K562 (cell line): ENCODE data around the gene PITRM1. TPM values are rescaled to one million over a fixed set of nuclear protein-coding genes. Genes with fewer than 3 reads are reported as not detected.

Source experiments
- BCOR ChIP-seq: fragments of 450-650 bp; IDR thresholded peaks from 2 replicates; pipeline ENCODE4 v1.6.1; 2016
- CCNT2 ChIP-seq: IDR thresholded peaks from 2 replicates; pipeline ENCODE4 v1.6.1; 2011; ENCODE audit warnings: borderline replicate concordance, low read depth, mild to moderate bottlenecking, moderate library complexity, mixed read lengths, low read length; ENCODE audit not compliant: insufficient read length; ENCODE audit errors: extremely low read depth
- CHCHD3 ChIP-seq: fragments of 250-450 bp; sonication (Bioruptor Pico); IDR thresholded peaks from 2 replicates; pipeline ENCODE4 v2.1.2; 2022; ENCODE audit warnings: mild to moderate bottlenecking
- DDX20 ChIP-seq: fragments of 450-650 bp; IDR thresholded peaks from 2 replicates; pipeline ENCODE4 v1.6.1; 2016; ENCODE audit warnings: missing genetic modification characterization, low read depth, mild to moderate bottlenecking, missing compliant biosample characterization, moderate library complexity
- EHMT2 ChIP-seq: fragments of 450-650 bp; IDR thresholded peaks from 2 replicates; pipeline ENCODE4 v1.6.1; 2018; ENCODE audit warnings: antibody characterized with exemption
- FOXA3 ChIP-seq, 2 experiments: fragments of 450-650 bp in 1 of 2; sonication (generic) in 1 of 2; formaldehyde crosslinking; IDR thresholded peaks in 1 of 2; conservative IDR thresholded peaks in 1 of 2; 2 replicates each; pipeline versions ENCODE4 v1.4.0 to v1.8.0; 2020 to 2022; ENCODE audit warnings: mild to moderate bottlenecking in 2 of 2, missing genetic modification reagents in 1 of 2
- GATAD2B ChIP-seq: fragments of 450-650 bp; IDR thresholded peaks from 2 replicates; pipeline ENCODE4 v1.6.1; 2017; ENCODE audit warnings: mild to moderate bottlenecking, borderline replicate concordance
- HMG20A ChIP-seq: fragments of 450-650 bp; formaldehyde crosslinking; conservative IDR thresholded peaks from 2 replicates; pipeline ENCODE4 v1.4.0; 2020; ENCODE audit warnings: mild to moderate bottlenecking, mixed read lengths
- HOXB6 ChIP-seq: fragments of 250-450 bp; sonication (Bioruptor Pico); IDR thresholded peaks from 2 replicates; pipeline ENCODE4 v1.5.1; 2022; ENCODE audit warnings: mild to moderate bottlenecking, borderline replicate concordance
- JUNB ChIP-seq: fragments of 450-650 bp; formaldehyde crosslinking; conservative IDR thresholded peaks from 2 replicates; pipeline ENCODE4 v1.4.0; 2020; ENCODE audit warnings: mild to moderate bottlenecking
- NFYB ChIP-seq: IDR thresholded peaks from 2 replicates; pipeline ENCODE4 v1.6.1; 2011; ENCODE audit warnings: mild to moderate bottlenecking, moderate library complexity; ENCODE audit not compliant: insufficient read length; ENCODE audit errors: extremely low read depth
- NR4A1 ChIP-seq, 2 experiments: fragments of 250-450 bp in 1 of 2; fragments of 450-650 bp in 1 of 2; sonication (Bioruptor Pico) in 1 of 2; IDR thresholded peaks; 2 replicates each; pipeline versions ENCODE4 v1.4.0 to v1.6.1; 2016 to 2020; ENCODE audit warnings: mild to moderate bottlenecking in 2 of 2, missing compliant biosample characterization in 1 of 2, missing genetic modification characterization in 1 of 2, moderate library complexity in 1 of 2
- TEAD4 ChIP-seq, 2 experiments: sonication (generic) in 1 of 2; formaldehyde crosslinking in 1 of 2; IDR thresholded peaks; 2 replicates each; pipeline versions ENCODE4 v1.6.1 to v1.8.0; 2012 to 2022; ENCODE audit warnings: borderline replicate concordance in 1 of 2, inconsistent platforms in 1 of 2, low read length in 1 of 2, mild to moderate bottlenecking in 1 of 2, missing genetic modification reagents in 1 of 2
- WHSC1 ChIP-seq: IDR thresholded peaks from one replicate; pipeline ENCODE4 v1.6.1; 2012; ENCODE audit warnings: low read length, control low read depth, inconsistent platforms
- ZNF277 ChIP-seq: fragments of 250-450 bp; sonication (Bioruptor Pico); IDR thresholded peaks from 2 replicates; pipeline ENCODE4 v1.8.0; 2022; ENCODE audit warnings: inconsistent platforms, mild to moderate bottlenecking, moderate library complexity, borderline replicate concordance
- ZNF79 ChIP-seq: fragments of 250-450 bp; sonication (Bioruptor Pico); IDR thresholded peaks from 2 replicates; pipeline ENCODE4 v1.4.0; 2020; ENCODE audit warnings: low read depth, mild to moderate bottlenecking, moderate library complexity
- polyA plus RNA-seq, 8 experiments: library from polyadenylated mRNA; depleted of rRNA in 4 of 8; stranded (reverse) in 5 of 8; unstranded in 3 of 8; fragments of >200 nt; fragmentation: Nextera tagmentation in 2 of 8; fragmentation: Illumina TruSeq in 1 of 8; extraction: Ambion mirVana in 2 of 8; extraction: Trizol in 1 of 8; gene quantifications; 2 replicates each; pipeline versions ENCODE4 v1.2.1 to v1.2.3, GENCODE V29; 2011 to 2014; ENCODE audit warnings: inconsistent platforms in 1 of 8, missing spikeins in 1 of 8
- total RNA-seq, 7 experiments: library from RNA; depleted of rRNA in 6 of 7; stranded (reverse); fragments of >200 nt in 6 of 7; fragmentation: Illumina TruSeq in 2 of 7; extraction: Trizol in 2 of 7; gene quantifications; 2 replicates each; pipeline versions ENCODE4 v1.2.1 to v1.2.3, GENCODE V29; 2011 to 2021; ENCODE audit warnings: low replicate concordance in 1 of 7
- TF ChIP-seq, protein P1 (sequence below): sonication (generic); formaldehyde crosslinking; IDR thresholded peaks from 2 replicates; pipeline ENCODE4 v1.8.1; 2022; ENCODE audit warnings: missing genetic modification reagents

The PITRM1 gene
- total and polyA plus RNA-seq, 9 of the 15 experiments (the other 6 are each of a cell fraction or from before 2014, with no cell fraction given), result 21.1 to 70.4 (median 39.7) TPM

DNA sequence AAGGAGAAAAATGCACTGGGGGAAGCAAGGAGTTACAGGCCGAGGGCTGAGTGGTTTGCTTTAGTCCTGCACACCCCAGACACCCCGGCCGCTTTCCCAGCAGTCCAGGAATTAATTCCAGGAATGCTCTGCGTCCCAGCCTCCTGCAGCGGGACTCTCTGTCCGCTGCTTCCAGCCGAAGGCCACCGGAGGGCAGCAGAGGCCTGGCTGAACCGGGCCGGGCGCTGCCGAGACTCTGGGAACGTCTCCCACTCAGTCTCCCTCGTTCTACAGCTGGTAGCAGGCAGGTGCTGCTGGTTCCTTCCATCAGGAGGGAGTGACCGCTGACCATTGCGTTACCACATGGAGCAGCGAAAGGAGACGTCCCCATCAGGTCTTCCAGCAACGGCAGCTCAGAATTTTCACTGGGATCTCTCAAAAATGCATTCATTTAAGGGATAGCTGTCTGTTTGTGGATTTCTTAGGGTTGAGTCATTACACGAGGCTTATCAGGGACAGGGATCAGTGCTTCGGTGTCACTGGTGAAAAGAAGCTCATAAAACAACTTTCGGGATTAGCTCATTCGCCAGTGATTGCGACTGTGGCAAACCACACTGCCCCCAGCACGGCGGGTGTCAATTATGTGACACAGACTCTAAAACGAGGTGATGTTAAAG is 24.9 kb upstream of the PITRM1 start (continued):
- no peak for TF ChIP-seq HMG20A (CRISPR knock-in tag)
- no peak for TF ChIP-seq WHSC1
- no peak for TF ChIP-seq GATAD2B
- TF ChIP-seq DDX20, result no peak
- TF ChIP-seq JUNB (CRISPR knock-in tag), result no peak
- no peak for TF ChIP-seq CCNT2
- no peak for TF ChIP-seq BCOR
- TF ChIP-seq NFYB, result no peak
- no peak for TF ChIP-seq CHCHD3 (CRISPR knock-in tag)
- TF ChIP-seq TEAD4 (IDR thresholded peaks at IDR 0.05; ENCODE audit: low read length), result no peak
- no peak for TF ChIP-seq TEAD4 (CRISPR knock-in tag; IDR thresholded peaks at IDR 0.05; ENCODE audit: borderline replicate concordance)
- no peak for TF ChIP-seq FOXA3 (CRISPR knock-in tag; conservative IDR thresholded peaks at IDR 0.05 in 1 of 2, IDR thresholded peaks at IDR 0.05 in 1 of 2)
- no peak for TF ChIP-seq ZNF277
- no peak for TF ChIP-seq EHMT2
- no peak for TF ChIP-seq NR4A1 (CRISPR knock-in tag; IDR thresholded peaks at IDR 0.05)
- TF ChIP-seq NR4A1 (tag; IDR thresholded peaks at IDR 0.05), result no peak
- TF ChIP-seq ZNF79, result no peak
- no peak for TF ChIP-seq HOXB6 (CRISPR knock-in tag)
- TF ChIP-seq, protein P1, sequence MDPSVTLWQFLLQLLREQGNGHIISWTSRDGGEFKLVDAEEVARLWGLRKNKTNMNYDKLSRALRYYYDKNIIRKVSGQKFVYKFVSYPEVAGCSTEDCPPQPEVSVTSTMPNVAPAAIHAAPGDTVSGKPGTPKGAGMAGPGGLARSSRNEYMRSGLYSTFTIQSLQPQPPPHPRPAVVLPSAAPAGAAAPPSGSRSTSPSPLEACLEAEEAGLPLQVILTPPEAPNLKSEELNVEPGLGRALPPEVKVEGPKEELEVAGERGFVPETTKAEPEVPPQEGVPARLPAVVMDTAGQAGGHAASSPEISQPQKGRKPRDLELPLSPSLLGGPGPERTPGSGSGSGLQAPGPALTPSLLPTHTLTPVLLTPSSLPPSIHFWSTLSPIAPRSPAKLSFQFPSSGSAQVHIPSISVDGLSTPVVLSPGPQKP, result no peak
